Suprapubic skin (tissue), 4 donors: ENCODE measurements around the gene E2F1. TPM values are rescaled to one million over a fixed set of nuclear protein-coding genes. Genes with fewer than 3 reads are reported as not detected.

ENCODE experiments used
- DNase-seq, 2 donors: peaks; one replicate each; pipeline ENCODE4 v3.0.0-alpha.2; 2019; ENCODE audit warnings: low spot score in 2 of 2
- H3K27ac ChIP-seq: fragments of 200-600 bp; sonication (generic); one replicate; pipeline ENCODE4 v1.5.1; 2019
- H3K27me3 ChIP-seq: fragments of 200-600 bp; sonication (generic); one replicate; pipeline ENCODE4 v1.5.1; 2019
- H3K36me3 ChIP-seq: fragments of 200-600 bp; sonication (generic); one replicate; pipeline ENCODE4 v1.5.1; 2019
- H3K4me1 ChIP-seq: fragments of 200-600 bp; sonication (generic); one replicate; pipeline ENCODE4 v1.5.1; 2019
- H3K4me3 ChIP-seq: fragments of 200-600 bp; sonication (generic); one replicate; pipeline ENCODE4 v1.5.1; 2019; ENCODE audit warnings: mild to moderate bottlenecking
- H3K9me3 ChIP-seq: fragments of 200-600 bp; sonication (generic); one replicate; pipeline ENCODE4 v1.5.1; 2019
- EP300 ChIP-seq: sonication (generic); formaldehyde crosslinking; IDR thresholded peaks from one replicate; pipeline ENCODE4 v1.6.1; 2017; ENCODE audit warnings: antibody characterized with exemption
- POLR2A ChIP-seq, 2 donors: fragments of 450-650 bp; IDR thresholded peaks; one replicate each; pipeline ENCODE4 v1.6.1; 2017; ENCODE audit warnings: antibody characterized with exemption in 2 of 2, mild to moderate bottlenecking in 2 of 2, moderate library complexity in 2 of 2
- POLR2AphosphoS5 ChIP-seq, 3 donors: sonication (generic); formaldehyde crosslinking; IDR thresholded peaks; one replicate each; pipeline ENCODE4 v1.6.1; 2017; ENCODE audit warnings: antibody characterized with exemption in 3 of 3
- WGBS: methylation state at CpG from one replicate; pipeline ENCODE4 v1.1.5; 2018; 5-methylcytosine and 5-hydroxymethylcytosine counted together
- total RNA-seq, 4 donors: library from RNA; depleted of rRNA; stranded (reverse); fragments of >200 nt; gene quantifications; one replicate each; pipeline ENCODE4 v1.1.0, GENCODE V29; 2016
- TF ChIP-seq, protein P1 (sequence below), 2 donors: fragments of 200-600 bp in 1 of 2; fragments of 450-650 bp in 1 of 2; sonication (generic) in 1 of 2; IDR thresholded peaks; one replicate each; pipeline ENCODE4 v1.5.1; 2016 to 2019; ENCODE audit warnings: antibody characterized with exemption in 2 of 2, mild to moderate bottlenecking in 1 of 2, moderate library complexity in 1 of 2

Gene E2F1
- total RNA-seq, 4 donors from 2014 or later: 3.5 to 5.6 (median 4.6) TPM

- WGBS: 90% methylated on average over 5 of the region's 5 CpGs
- H3K4me1 ChIP-seq: no peaks in the 10 kb centered on the region
- TF ChIP-seq POLR2AphosphoS5 (IDR thresholded peaks at IDR 0.05): no peak
- TF ChIP-seq, protein P1, sequence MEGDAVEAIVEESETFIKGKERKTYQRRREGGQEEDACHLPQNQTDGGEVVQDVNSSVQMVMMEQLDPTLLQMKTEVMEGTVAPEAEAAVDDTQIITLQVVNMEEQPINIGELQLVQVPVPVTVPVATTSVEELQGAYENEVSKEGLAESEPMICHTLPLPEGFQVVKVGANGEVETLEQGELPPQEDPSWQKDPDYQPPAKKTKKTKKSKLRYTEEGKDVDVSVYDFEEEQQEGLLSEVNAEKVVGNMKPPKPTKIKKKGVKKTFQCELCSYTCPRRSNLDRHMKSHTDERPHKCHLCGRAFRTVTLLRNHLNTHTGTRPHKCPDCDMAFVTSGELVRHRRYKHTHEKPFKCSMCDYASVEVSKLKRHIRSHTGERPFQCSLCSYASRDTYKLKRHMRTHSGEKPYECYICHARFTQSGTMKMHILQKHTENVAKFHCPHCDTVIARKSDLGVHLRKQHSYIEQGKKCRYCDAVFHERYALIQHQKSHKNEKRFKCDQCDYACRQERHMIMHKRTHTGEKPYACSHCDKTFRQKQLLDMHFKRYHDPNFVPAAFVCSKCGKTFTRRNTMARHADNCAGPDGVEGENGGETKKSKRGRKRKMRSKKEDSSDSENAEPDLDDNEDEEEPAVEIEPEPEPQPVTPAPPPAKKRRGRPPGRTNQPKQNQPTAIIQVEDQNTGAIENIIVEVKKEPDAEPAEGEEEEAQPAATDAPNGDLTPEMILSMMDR (IDR thresholded peaks at IDR 0.05): no peak
- no peak for TF ChIP-seq EP300
- TF ChIP-seq POLR2A (IDR thresholded peaks at IDR 0.05): no peak
- no peak overlapping the region for H3K27ac ChIP-seq
- no peaks in the 10 kb centered on the region for H3K27me3 ChIP-seq
- H3K9me3 ChIP-seq: no peaks in the 10 kb centered on the region
- no peak overlapping the region for H3K4me3 ChIP-seq
- H3K36me3 ChIP-seq: peaks cover 81% of the 10 kb centered on the region
- DNase-seq: no peak
These were observed 56.2 kb downstream of the E2F1 start for GRCh38 chr20:33629979-33630378.

- DNase-seq: no peak
- 96% methylated on average over 10 of the region's 10 CpGs for WGBS
- Histone ChIP-seq H3K4me3 (no peak overlapping the region), H3K4me1 (no peaks in the 10 kb centered on the region), H3K9me3 (no peaks in the 10 kb centered on the region), H3K27me3 (no peaks in the 10 kb centered on the region), H3K36me3 (peaks cover 86% of the 10 kb centered on the region), H3K27ac (no peak overlapping the region)
- no peak for TF ChIP-seq POLR2A (IDR thresholded peaks at IDR 0.05)
- TF ChIP-seq, protein P1 (IDR thresholded peaks at IDR 0.05): no peak
- no peak for TF ChIP-seq EP300
- TF ChIP-seq POLR2AphosphoS5 (IDR thresholded peaks at IDR 0.05): no peak
These were observed 56.7 kb downstream of the E2F1 start for GRCh38 chr20:33629533-33629932.

DNA sequence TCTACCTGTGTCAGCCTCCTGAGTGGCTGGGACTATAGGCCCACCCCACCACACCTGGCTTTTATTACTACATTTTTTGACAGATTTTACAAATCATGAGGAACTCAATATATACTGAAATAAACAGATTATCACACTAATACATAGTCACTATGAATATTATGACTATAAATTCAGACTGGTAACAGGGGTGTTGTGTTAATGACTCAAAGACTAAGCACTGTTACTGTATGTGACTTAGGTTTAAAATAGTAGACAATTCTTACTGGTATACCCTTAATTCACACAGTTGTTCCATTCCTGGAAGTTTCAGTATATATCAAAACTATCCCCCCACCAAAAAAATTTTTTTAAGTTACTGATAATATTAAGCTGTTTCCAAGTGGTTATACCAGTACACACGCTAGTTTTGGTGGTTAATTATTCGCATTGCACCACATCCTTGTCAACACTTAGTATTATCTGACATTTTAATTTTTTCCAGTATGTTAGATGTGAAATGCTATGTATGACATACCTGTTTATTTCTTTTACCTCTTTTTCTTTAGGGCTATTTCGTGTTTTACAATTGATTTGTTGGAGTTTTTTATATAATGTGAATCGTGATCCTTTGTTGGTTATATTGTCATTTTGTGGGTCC is 58.5 kb downstream of the E2F1 start:
- no peaks in the 10 kb centered on the region for H3K9me3 ChIP-seq
- TF ChIP-seq EP300: no peak
- TF ChIP-seq, protein P1 (IDR thresholded peaks at IDR 0.05): no peak
- no peak for TF ChIP-seq POLR2AphosphoS5 (IDR thresholded peaks at IDR 0.05)
- TF ChIP-seq POLR2A (IDR thresholded peaks at IDR 0.05): no peak
- DNase-seq: no peak
- 98% methylated on average over 4 of the region's 4 CpGs for WGBS
- H3K4me1 ChIP-seq: no peaks in the 10 kb centered on the region
- no peak overlapping the region for H3K4me3 ChIP-seq
- peaks cover 86% of the 10 kb centered on the region for H3K36me3 ChIP-seq
- H3K27ac ChIP-seq: no peak overlapping the region
- H3K27me3 ChIP-seq: no peaks in the 10 kb centered on the region

DNA sequence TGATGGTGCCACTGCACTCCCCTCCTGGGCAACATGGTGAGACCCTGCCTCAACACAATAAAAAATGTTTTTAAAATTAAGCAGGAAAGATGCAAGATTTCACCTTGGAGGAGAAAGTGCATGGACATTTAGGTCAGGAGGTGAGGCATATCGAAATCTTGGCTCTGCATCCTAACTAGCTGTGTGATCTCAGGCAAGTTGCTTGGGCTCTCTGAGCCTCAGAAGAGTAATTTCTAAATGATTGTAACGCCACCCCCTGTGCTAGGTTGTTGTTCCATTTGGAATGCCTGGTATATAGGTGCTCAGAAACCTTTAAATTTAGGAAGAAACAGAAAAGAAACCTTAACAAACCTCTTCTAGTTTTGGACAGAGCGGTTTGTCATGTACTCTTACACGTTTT is 60.0 kb downstream of the E2F1 start:
- Histone ChIP-seq H3K9me3 (no peaks in the 10 kb centered on the region), H3K27ac (no peak overlapping the region), H3K4me1 (no peaks in the 10 kb centered on the region), H3K4me3 (no peak overlapping the region), H3K27me3 (no peaks in the 10 kb centered on the region), H3K36me3 (peaks cover 75% of the 10 kb centered on the region)
- DNase-seq: no peak
- TF ChIP-seq, protein P1 (IDR thresholded peaks at IDR 0.05): no peak
- no peak for TF ChIP-seq POLR2A (IDR thresholded peaks at IDR 0.05)
- TF ChIP-seq POLR2AphosphoS5 (IDR thresholded peaks at IDR 0.05): no peak
- no peak for TF ChIP-seq EP300
- 95% methylated on average over 4 of the region's 4 CpGs for whole genome bisulfite sequencing

Other genes with a start within 250 kb of the E2F1 start
- gene SNTA1, start 242.6 kb downstream of the E2F1 start, total RNA-seq: 10 to 100 TPM in 3 of 4 donors, 1 to 10 TPM in 1; 8.1 to 20.0 (median 14.1) TPM
- gene CBFA2T2, start 196.3 kb downstream of the E2F1 start, total RNA-seq: 10 to 100 TPM; 20.9 to 36.7 (median 26.1) TPM
- gene C20orf144, start 24.1 kb downstream of the E2F1 start, total RNA-seq: not detected
- gene ACTL10, start 19.4 kb downstream of the E2F1 start, total RNA-seq: 1 to 10 TPM; 1.3 to 4.9 (median 3.0) TPM
- 10 to 100 TPM; 19.9 to 37.5 (median 22.1) TPM for gene NECAB3, start 12.0 kb downstream of the E2F1 start, total RNA-seq
- 10 to 100 TPM in 3 of 4 donors, 1 to 10 TPM in 1; 8.7 to 32.4 (median 24.3) TPM for gene PXMP4, start 33.9 kb upstream of the E2F1 start, total RNA-seq
- 1 to 10 TPM; 4.6 to 7.6 (median 5.8) TPM for gene ZNF341, start 45.6 kb upstream of the E2F1 start, total RNA-seq
- 10 to 100 TPM; 62.1 to 95.8 (median 74.8) TPM for gene CHMP4B, start 125.0 kb upstream of the E2F1 start, total RNA-seq